Islet precursor cell (in vitro differentiated cells): Measurements from ENCODE around the gene NKX2-2.

Source experiments
- DNase-seq: peaks from one replicate; pipeline ENCODE4 v3.0.0-alpha.2; 2018

The NKX2-2 gene

DNA sequence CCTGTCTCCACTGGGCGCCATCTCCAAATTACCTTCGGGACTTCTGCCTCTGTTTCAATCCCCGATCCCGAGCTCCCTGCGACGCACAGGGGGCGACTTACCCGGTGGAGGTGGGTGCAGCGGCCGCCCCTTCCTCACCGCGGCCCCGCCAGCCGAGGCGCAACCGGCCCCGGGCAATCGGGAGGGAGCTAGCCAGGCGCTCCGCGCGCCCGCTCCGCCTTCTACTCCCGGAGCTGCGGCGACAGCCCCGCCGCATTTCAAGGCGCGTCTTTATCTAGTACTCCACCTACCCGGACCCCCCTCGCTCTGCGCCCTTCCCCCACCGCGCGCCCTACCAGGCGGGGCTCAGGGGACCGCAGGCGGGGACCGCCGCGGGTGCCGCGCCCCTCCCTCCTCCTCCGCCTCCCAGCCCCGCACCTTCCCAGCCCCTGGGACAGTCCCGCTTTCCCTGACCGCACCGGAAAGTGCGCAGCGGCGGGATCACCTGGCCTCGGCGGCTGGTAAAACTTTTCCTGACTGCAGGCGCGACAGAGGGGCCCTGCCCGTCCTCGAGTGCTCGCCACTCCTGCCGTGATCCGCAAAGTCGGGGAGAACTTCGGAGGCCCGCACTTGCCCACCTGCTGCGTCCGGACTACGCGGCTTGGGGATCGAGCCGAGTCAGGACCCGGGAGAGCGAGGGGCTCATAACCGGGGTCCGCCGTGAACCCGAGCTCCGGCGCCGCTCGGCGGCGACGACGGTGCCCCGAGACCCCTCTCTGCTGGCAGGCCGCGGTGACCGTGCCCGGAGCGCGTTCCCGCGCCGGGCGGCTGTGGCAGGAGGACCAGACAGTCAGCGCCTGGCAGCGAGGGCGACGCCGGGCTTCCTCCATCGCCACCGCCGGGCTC, 8.0 kb upstream of the NKX2-2 start:
- peak; percentile 51 for DNase-seq

DNA sequence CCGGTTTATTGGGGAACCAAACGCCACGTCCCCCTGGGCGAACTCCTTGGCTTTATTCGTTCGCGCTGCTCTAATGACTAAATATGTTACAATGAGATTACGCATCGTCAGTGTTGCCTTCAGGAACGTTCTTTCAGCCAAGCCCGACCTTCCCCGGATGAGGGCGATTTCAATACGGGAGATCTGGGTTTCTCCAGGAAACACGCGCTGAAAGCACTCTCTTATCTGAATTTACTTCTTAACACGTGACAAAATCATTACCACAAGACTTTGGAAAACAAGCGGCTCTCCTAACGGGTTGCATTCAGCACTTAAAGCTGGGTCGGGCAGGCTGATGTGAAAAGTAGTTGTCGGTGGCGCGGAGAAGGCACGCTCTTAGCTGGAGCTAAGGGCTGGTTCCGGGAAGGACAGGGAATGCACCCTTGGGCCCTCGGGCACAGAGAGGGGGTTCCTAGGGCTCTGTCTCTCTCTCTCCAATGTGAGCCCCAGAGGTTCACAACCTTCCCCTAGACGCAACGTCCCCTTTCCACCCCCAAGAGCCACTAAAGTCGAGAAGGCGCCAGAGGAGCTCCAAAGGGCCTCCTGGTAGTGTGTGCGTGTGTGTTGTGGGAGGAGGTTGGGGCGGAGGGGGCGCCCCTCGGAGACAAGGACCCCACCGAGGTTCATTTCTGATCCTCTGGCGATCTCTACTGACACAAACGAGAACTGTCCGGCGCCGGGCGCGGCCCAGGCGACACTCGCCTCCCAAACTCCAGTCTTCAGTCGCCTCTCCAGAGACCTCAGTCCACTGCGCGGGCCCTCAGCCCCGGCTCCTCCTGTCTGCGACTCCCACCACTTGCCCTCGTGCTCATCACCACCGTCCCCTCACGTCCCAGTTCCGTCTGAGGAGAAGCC, 7.1 kb upstream of the NKX2-2 start:
- peak; percentile 57 for DNase-seq

DNA sequence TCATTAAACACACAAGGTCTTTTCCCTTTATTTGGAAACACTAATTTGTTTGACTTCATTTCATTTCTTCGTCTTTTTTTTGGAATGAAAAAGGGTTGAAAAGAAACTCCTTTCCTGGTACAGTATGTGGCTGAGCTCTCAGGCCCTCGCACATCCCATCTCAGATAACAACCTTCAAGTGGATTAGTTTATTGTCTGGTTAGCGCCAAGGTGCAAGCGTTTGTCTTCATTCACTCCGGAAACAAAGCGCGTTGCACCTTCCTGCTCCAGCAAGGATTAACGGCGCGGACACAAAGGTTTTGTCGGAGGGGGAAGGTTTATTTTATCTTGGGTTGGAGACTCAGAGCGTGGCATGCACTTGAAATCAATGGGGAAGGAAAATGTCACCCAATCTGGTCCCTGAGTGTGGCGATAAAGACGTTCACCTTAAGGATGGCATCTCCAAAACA, 5.3 kb upstream of the NKX2-2 start:
- DNase-seq: no peak

DNA sequence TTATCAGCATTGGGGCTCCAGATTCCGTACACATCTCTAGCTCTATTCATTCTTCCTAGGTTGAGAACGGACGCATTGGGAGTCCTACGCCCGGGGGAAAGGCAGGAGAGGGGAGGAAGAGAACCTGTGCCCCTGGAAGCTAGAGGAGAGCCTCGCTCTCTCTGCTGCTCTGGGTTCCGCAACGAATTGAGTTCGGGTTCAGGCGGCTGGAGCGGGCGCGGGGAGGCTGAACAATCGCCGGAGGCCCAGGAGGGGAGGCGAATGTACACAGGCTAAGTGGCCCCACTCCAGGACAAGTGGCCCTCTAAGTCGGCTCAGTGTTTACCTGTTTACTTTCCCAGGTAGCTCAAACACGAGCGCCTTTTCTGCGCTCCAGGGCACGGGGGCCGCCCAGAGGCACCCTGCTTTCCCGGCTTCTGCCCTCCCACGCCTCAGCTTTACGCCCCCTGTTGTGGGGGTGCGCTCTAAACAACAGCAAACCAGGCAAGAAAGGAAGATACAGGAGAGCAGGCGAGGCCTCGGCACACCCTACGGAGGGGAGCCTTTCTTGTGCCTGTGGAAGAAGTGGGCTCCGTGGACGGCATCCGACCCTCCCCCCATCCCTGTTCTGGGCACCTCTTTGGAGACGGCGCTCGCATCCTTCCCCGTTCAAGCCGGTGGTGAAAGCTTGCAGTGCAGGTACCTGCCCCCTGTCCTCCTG, 4.6 kb upstream of the NKX2-2 start:
- DNase-seq: no peak

DNA sequence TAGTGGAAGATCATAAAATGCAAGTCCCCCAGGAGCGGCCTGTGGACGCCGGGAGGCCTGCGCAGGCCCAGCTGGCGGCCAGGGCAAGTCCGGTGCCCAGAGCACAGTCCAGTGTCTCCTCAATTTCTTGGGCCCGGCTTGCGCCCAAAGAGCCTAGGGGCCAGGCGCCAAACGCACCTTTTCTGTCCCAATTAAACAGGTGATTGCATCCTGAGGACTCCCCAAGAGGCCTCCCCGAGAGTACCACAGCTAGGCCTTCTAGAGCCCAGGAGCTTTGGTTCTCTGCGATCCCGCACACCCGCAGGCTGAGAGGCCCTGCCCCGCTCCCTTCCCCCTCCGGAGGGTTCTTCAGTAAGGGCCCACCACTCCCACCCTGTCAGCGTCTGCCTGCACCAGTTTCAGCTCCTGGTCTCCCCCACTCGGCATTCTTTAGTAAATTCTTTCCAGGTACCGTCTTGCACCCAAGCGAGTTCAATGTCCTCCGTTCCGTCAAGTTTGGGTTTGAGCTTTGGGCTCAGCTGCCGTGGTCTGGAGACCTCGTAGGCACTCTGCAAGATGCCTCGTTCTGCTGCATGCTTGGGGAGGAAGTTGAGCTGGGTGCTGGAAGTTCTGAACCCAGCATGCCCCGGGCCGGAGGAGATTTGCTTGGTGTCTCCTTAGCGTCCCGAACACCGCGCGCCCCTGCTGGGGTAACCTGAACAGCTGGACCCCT, 3.9 kb upstream of the NKX2-2 start:
- DNase-seq: no peak

DNA sequence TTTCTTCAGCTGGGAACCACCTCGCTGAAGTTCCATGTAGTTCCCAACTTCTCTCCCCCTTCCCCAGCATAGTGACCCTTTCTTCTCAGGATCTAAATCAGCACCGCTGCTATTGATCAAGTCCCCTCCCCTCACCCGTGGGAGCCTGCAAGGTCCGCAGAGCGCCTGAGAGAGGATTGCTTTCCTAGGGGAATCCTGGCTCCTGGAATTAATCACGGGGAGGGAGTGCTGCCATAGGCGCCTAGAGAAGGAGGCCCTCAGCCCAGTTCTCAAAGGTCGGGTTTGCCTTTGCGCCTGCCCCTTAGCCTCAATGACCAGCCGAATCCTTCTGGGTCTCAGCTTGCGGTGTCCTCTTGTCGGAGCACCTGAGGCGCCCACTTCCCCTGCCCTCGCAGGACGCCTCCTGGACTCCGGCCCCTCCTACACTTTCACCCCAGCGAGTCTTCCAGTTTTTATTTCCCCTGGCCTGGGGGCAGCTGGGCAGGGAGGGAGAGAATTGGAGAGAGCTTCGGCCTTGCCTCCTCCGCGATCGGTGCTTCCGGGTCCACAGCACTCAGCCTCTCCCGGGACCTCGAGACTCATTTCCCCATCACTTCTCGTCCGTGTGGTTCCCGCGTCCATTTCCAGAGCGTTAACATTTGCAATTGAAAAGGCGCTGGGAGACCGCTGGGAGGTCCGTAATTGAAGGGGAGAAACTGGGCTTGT, 3.1 kb upstream of the NKX2-2 start:
- no peak for DNase-seq

DNA sequence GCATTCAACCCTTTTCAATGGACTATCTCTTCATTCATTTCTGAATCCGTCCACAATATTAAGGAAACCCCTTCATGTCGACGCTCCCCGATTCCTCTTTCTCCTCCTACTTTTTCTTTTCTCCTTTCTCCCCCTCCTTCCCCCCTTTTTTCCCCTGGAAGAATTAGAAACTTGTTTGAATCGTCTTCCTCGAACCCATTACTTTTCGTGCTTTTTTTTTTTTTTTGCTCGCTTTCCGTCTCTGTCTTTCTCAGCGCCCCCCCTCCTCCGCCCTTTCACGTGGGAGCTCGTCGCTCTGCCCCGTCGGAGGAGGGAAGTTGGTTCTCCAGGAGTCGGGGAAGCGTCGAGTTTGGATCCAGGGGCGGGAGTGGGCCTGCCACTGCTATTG, 2.3 kb upstream of the NKX2-2 start:
- DNase-seq: no peak

DNA sequence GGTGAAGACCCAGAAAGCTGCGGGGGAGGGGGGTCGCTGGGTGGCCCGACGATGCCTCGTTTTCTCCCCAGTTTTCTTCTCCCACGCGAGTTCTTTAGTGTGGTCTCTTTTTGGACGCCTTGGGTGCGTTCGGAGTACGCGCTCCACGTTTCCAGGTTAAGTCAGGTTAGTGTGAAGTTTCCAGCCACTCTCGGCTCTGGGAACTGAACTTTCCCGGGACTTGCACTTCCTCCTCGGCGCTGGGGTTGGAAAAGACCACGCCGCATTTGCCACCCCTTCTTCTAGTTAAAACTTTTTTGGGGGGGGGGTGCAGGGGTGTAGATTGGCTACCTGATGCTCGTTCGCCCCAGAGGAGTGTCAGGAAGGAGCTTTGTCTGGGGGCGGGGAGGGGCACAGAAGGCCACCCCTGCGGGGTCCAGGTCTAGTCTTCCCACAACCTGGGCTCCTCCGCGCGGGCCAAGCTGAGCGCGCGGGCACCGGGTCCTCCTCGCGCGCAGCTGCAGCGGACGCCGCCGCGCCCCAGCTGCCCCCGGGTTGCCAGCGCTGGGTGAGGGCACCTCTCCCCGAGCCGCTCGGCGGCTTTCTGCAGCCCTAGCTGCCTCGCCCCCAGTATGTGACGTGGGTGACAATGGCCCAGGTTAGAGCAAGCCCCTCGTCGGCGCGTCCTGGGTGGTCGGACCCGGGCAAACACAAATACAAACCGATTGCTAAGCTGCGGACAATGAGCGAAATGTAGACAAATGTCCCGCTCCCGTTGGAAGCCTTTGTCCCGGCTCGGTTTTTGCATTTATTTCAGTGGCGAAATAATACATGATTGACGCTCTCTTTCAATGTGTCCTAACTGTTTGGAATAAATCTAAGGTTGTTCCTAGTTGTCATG, 1.7 kb upstream of the NKX2-2 start:
- DNase-seq: no peak

DNA sequence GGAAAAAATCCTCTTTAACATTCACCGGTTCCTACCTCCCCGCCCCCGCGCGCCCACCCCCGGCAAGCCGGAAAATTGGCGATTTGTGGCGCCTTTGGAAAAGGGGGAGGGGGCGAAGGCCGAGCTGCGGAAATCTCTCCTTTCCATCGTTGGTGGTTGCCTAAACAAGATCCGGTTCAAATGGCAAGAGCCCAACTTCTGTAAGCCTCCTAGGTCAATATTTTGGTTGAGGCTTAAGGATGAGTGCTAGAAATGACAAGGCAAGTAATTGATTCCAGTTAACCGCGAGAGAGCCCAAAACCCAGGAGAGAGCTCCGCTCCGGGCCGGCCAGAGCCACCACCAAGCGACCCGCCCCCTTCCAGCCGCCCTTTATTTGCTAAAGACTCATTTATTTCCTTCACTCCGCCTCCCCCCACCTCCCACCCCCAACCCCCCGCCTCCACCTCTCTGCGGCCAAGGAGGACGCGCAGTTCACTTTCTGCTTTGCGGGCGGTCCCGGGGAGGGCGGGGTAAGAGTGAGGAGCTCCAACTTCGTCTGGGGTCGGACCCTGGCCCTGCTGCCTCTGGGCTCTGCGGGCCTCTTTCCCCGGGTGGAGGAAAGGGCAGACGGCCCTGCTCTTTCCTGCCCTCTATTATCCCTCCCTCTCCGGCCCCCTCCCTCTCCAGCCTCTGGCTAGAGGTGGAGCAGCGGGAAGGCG, 838 bp upstream of the NKX2-2 start:
- DNase-seq: peak; percentile 64

DNA sequence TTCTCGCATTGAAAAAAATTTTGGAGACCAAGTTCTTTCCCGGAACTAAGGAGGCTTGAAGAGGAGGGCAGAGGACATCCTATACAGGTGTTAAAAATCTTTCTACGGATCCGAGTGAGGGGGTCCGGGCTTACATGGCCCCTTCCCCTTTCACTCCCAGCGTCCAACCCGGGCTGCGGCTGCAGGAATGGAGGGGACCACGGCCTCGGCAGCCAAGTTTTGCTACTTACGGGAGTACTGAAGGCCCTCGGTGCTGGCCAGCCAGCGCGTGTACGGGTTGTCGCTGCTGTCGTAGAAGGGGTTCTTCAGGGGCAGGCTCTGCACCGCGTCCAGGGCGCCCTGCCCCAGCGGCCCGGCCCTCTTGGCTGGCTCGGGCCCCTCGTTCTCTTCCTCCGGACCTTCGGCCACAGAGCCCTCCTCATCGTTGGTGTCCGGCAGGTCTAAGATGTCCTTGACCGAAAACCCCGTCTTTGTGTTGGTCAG, 642 bp downstream of the NKX2-2 start:
- peak; percentile 50 for DNase-seq

DNA sequence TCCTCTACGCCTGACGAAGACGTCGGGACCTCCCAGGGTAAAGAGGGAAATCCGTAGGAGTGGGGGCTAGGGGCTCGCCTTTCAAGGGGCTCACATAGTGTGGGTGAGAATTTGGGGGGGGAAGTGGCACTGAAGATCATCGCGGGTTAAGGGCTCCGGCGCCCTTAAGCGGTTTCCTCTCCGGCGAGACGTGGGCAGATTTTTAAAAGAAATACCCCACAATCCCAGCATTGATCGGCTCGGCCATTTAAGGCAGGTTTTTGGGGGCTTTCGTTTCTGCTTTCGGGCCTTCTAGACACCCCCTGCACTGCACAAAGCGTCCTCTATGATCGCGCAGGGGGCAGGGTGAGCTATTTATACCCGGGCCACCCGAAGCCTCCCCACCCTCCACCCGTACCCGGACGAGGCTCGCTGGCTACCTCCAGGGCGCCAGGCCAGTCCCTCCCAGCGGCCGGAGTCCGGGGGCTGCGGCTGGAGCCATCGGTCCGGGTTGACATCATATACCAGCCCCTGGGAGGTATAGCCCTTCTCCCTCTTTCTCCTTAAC, 1.2 kb downstream of the NKX2-2 start:
- DNase-seq: no peak

DNA sequence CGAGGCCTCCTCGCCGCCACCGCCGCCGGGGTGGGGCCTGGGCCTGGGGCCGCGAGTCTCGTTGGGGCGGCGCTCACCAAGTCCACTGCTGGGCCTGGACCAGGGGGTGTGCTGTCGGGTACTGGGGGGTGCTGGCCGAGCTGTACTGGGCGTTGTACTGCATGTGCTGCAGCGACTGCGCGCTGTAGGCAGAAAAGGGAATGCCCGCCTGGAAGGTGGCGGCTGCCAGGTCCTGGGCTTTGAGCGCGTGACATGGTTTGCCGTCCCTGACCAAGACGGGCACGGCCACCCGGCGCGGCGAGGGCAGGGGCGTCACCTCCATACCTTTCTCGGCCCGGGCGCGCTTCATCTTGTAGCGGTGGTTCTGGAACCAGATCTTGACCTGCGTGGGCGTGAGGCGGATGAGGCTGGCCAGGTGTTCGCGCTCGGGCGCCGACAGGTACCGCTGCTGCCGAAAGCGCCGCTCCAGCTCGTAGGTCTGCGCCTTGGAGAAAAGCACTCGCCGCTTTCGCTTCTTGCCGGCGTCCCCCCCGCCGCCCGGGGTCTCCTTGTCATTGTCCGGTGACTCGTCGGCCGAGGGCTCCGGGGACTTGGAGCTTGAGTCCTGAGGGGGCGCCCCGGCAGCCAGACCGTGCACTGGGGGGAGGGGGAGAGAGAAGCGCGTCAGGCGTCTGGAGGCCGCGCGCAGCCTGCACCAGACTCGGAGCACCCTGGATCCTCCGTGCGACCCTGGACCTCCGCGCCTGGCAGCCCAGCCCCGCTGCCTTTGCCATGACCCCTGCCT, 1.8 kb downstream of the NKX2-2 start:
- peak; percentile 63 for DNase-seq

DNA sequence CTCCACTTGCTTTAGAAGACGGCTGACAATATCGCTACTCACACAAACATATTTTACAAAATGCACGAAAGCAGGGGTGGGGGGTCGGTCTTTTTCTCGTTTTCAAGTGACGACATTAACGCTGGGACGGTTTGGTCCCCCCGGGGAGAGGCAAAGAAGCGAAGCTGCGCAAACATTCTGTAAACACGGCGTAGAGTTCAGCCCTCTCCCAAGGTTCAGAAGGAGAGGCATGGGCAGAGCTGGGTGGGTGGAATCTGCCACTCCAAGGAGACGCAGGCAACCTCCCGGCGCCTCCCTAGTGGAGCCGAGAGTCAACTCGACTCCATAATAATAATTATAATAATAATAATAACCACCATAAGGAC, 2.4 kb downstream of the NKX2-2 start:
- no peak for DNase-seq

DNA sequence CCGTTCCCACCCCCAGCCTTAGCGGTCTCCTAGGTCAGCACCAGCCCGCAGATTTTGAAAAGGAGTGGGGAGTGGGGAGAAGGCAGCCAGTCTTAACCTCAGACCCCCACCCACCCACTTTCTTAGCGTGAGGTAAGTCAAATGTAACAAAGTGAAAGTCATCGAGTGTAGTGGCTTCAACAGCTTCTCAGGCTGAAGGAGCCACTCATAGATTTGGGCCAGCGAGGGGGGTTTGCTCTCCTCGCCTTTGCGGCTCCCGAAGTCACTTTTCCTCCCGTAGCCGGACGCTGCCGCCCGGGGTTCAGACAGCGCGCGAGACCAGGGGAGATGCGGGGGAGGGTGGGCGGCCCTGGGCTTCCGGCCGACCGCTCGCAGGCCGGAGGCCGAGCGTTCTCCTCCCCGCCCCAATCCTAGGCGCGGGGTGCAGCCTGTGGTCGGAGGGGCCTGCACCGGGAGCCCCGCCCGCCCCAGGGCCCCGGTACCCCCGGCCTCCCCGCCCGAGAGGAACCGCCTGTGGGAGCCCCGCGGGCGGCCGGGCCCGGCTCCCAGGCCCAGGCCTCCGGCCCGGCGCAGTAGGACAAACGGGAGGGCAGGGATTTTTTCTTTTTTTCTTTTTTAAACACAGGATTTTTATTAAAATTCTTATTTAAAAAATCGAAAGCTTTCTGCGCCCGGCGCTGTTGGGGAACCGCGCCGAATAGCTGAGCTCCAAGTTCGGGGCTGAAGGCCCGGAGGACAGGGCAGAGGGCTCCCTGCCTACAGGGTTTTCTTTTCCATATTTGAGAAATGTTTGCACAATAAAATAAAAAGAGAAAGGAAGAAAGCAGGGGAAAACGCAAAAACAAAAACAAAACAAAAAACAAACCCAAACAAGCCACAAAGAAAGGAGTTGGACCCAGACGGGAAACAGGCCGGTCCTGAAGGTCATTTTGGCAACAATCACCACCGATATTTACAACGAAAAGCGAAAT, 3.2 kb downstream of the NKX2-2 start:
- DNase-seq: peak; percentile 54

DNA sequence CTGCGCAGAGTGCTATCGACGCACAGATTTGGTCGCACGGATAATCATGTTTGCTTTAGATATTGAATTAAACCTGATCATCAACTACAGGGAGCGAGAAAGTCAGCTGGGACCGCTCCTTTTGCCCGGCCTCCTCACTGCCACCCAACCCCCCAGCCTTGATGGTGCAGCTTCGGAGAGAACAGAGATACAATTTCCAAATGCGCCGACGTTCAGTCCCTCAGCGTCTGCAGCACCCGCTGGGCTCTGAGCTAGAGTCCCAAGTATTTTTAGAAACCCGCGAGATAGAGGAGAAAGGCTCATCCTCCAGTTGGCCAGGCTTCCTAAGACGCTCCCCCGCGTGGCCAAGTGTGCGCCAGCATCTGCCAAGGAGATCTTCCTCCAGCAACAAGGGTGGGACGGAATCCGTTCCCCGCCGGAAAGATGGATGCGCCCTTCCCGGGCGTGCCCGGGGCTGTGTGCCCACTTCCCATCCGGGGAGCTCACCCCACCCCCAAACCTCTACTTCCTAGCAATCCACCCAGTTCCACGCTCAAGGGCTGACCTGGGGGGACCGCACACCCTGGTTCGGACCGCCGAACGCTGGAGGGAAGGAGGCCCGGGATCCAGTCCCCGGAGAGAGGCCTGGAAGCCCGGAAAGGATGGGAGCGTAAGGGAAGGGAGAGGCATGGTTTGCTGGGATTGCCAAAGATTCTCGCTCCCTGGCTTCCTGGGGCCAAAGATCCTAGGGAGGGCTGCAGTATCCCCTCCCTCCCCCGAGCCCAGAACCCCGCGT, 4.1 kb downstream of the NKX2-2 start:
- DNase-seq: peak; percentile 75

DNA sequence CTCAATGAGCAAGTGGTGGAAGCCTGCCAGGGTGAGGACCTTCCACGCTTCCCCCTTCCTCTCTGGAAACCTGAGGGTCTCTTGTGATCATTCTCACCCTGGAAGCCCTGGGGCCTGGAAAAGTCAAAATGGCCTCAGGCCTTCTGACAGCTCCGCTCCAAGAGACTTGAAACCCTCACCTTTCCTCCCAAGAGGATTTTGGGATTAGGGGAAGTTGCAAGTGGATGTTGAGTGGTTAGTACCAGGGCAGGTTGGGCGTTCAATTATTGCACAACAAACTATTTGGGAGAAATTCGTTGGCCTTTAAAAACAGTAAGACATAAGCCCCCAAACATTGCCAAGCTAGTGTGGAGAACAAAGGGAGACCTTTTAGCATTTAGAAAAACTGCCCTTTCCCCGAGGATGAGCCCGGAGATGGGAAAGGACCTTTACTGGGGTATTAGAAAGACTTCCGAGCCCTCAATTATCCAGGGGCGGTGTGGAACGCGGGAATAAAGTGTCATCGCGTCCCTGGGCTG, 4.7 kb downstream of the NKX2-2 start:
- no peak for DNase-seq
